Fibroblast of lung (primary cell): ENCODE data around the gene GNPDA2. TPM values are rescaled to one million over a fixed set of nuclear protein-coding genes. Genes with fewer than 3 reads are reported as not detected.

Experiments used
- DNase-seq, 2 donors: peaks; one replicate each; pipeline versions ENCODE4 v3.0.0 to v3.0.0-alpha.2; 2010; ENCODE audit warnings: low read depth in 2 of 2
- H2AFZ ChIP-seq: 2 replicates; pipeline ENCODE4 v1.5.1; 2012; ENCODE audit warnings: low read length, control low read depth, inconsistent platforms
- H3K27ac ChIP-seq: 2 replicates; pipeline ENCODE4 v1.5.1; 2011; ENCODE audit warnings: low read length, control low read depth; ENCODE audit not compliant: insufficient read depth
- H3K27me3 ChIP-seq: 2 replicates; pipeline ENCODE4 v1.5.1; 2011; ENCODE audit warnings: mild to moderate bottlenecking, low read length; ENCODE audit not compliant: control insufficient read depth, insufficient read depth
- H3K36me3 ChIP-seq: 2 replicates; pipeline ENCODE4 v1.5.1; 2011; ENCODE audit warnings: low read length; ENCODE audit not compliant: control insufficient read depth, insufficient read depth
- H3K4me1 ChIP-seq: 2 replicates; pipeline ENCODE4 v1.5.1; 2011; ENCODE audit warnings: low read length; ENCODE audit not compliant: control insufficient read depth, insufficient read depth; ENCODE audit errors: extremely low read depth
- H3K4me2 ChIP-seq: 2 replicates; pipeline ENCODE4 v1.5.1; 2011; ENCODE audit warnings: low read length, control low read depth; ENCODE audit not compliant: insufficient read depth; ENCODE audit errors: extremely low read depth
- H3K4me3 ChIP-seq, 4 experiments: fragments of 200-600 bp in 1 of 4; sonication (generic) in 1 of 4; replicated peaks in 1 of 4; 2 replicates each; pipeline ENCODE4 v1.5.1; 2011 to 2016; ENCODE audit warnings: low read length in 4 of 4, low read depth in 3 of 4, mild to moderate bottlenecking in 3 of 4, control low read depth in 2 of 4, inconsistent platforms in 1 of 4, mixed read lengths in 1 of 4; ENCODE audit not compliant: insufficient read depth in 1 of 4; ENCODE audit errors: control extremely low read depth in 1 of 4
- H3K79me2 ChIP-seq: 2 replicates; pipeline ENCODE4 v1.5.1; 2012; ENCODE audit warnings: mild to moderate bottlenecking, low read length, inconsistent platforms; ENCODE audit not compliant: control insufficient read depth, insufficient read depth
- H3K9ac ChIP-seq: 2 replicates; pipeline ENCODE4 v1.5.1; 2011; ENCODE audit warnings: mild to moderate bottlenecking, low read length, control low read depth; ENCODE audit not compliant: insufficient read depth
- H3K9me3 ChIP-seq: 2 replicates; pipeline ENCODE4 v1.5.1; 2012; ENCODE audit warnings: low read depth, low read length; ENCODE audit not compliant: control insufficient read depth, insufficient read depth
- H4K20me1 ChIP-seq: 2 replicates; pipeline ENCODE4 v1.5.1; 2011; ENCODE audit warnings: low read length; ENCODE audit not compliant: control insufficient read depth, insufficient read depth; ENCODE audit errors: extremely low read depth
- CTCF ChIP-seq, 2 donors: IDR thresholded peaks in 1 of 2; conservative IDR thresholded peaks in 1 of 2; 1 replicate in 1 of 2; 2 replicates in 1 of 2; pipeline ENCODE4 v1.5.1; 2011 to 2012; ENCODE audit warnings: low read length in 2 of 2, control low read depth in 1 of 2, inconsistent platforms in 1 of 2, low read depth in 1 of 2, mild to moderate bottlenecking in 1 of 2
- EZH2 ChIP-seq: IDR thresholded peaks from 2 replicates; pipeline ENCODE4 v1.5.1; 2012; ENCODE audit warnings: low read length, control low read depth, mild to moderate bottlenecking; ENCODE audit errors: missing control alignments
- polyA plus RNA-seq, 2 donors: library from polyadenylated mRNA; depleted of rRNA in 1 of 2; stranded (reverse) in 1 of 2; unstranded in 1 of 2; fragments of >200 nt; gene quantifications; 2 replicates each; pipeline ENCODE4 v1.2.1, GENCODE V29; 2011 to 2012; ENCODE audit warnings: missing spikeins in 1 of 2
- total RNA-seq: library from RNA; depleted of rRNA; stranded (reverse); fragments of >200 nt; gene quantifications from 2 replicates; pipeline ENCODE4 v1.2.1, GENCODE V29; 2014

The GNPDA2 gene
- total and polyA plus RNA-seq, 2 donors (not counting 1 experiment from before 2014, with no cell fraction given) = 23.1 to 31.6 TPM

GRCh38 chr4:44766453-44766852, 40.1 kb upstream of the GNPDA2 start:
- Histone ChIP-seq H3K9me3 (no peaks in the 10 kb centered on the region), H3K36me3 (no peaks in the 10 kb centered on the region), H3K79me2 (no peaks in the 10 kb centered on the region), H3K27me3 (no peaks in the 10 kb centered on the region), H4K20me1 (no peaks in the 10 kb centered on the region), H3K27ac (no peak overlapping the region), H3K9ac (no peak overlapping the region), H3K4me2 (no peak overlapping the region), H2AFZ (no peak overlapping the region), H3K4me3 (no peak overlapping the region), H3K4me1 (no peaks in the 10 kb centered on the region)
- DNase-seq = no peak
- TF ChIP-seq CTCF (conservative IDR thresholded peaks at IDR 0.05 in 1 of 2, IDR thresholded peaks at IDR 0.05 in 1 of 2; ENCODE audit: low read depth in 1 of 2, low read length in 2 of 2) = no peak
- no peak for TF ChIP-seq EZH2

GRCh38 chr4:44765116-44765515, 38.8 kb upstream of the GNPDA2 start:
- H3K27me3 ChIP-seq = no peaks in the 10 kb centered on the region
- H3K4me1 ChIP-seq = no peaks in the 10 kb centered on the region
- H4K20me1 ChIP-seq = no peaks in the 10 kb centered on the region
- H3K36me3 ChIP-seq = no peaks in the 10 kb centered on the region
- no peak overlapping the region for H3K4me3 ChIP-seq
- H3K79me2 ChIP-seq = no peaks in the 10 kb centered on the region
- TF ChIP-seq CTCF (conservative IDR thresholded peaks at IDR 0.05 in 1 of 2, IDR thresholded peaks at IDR 0.05 in 1 of 2; ENCODE audit: low read depth in 1 of 2, low read length in 2 of 2) (no peak), EZH2 (no peak)
- no peak overlapping the region for H2AFZ ChIP-seq
- H3K9me3 ChIP-seq = no peaks in the 10 kb centered on the region
- DNase-seq = no peak
- H3K9ac ChIP-seq = no peak overlapping the region
- H3K4me2 ChIP-seq = no peak overlapping the region
- no peak overlapping the region for H3K27ac ChIP-seq

GRCh38 chr4:44761306-44761705, 35.0 kb upstream of the GNPDA2 start:
- Histone ChIP-seq H3K27ac (no peak overlapping the region), H4K20me1 (no peaks in the 10 kb centered on the region), H3K27me3 (no peaks in the 10 kb centered on the region), H2AFZ (no peak overlapping the region), H3K36me3 (no peaks in the 10 kb centered on the region), H3K79me2 (no peaks in the 10 kb centered on the region), H3K4me3 (no peak overlapping the region), H3K9ac (no peak overlapping the region), H3K4me2 (no peak overlapping the region), H3K9me3 (no peaks in the 10 kb centered on the region), H3K4me1 (no peaks in the 10 kb centered on the region)
- no peak for TF ChIP-seq CTCF (conservative IDR thresholded peaks at IDR 0.05 in 1 of 2, IDR thresholded peaks at IDR 0.05 in 1 of 2; ENCODE audit: low read depth in 1 of 2, low read length in 2 of 2)
- TF ChIP-seq EZH2 = no peak
- DNase-seq = no peak
